Measurements from ENCODE around the gene DRC3. TPM values are rescaled to one million over a fixed set of nuclear protein-coding genes. Genes with fewer than 3 reads are reported as not detected.

Gene DRC3
- total RNA-seq, 2 donors from 2014 or later, result 2.0 to 2.6 TPM

GRCh38 chr17:18002171-18002570 lies 29.5 kb downstream of the DRC3 start:
- Mint-ChIP-seq H3K4me3 (no peak overlapping the region), H3K9me3 (no peaks in the 10 kb centered on the region), H3K27ac (no peak overlapping the region), H3K27me3 (ENCODE audit: insufficient read depth) (no peaks in the 10 kb centered on the region), H3K36me3 (ENCODE audit: low read depth) (peaks cover 8% of the 10 kb centered on the region), H3K4me1 (peaks cover 10% of the 10 kb centered on the region)
- H3K4me3 ChIP-seq (ENCODE audit: low read length), result no peak overlapping the region
- H3K36me3 ChIP-seq (ENCODE audit: control insufficient read depth, insufficient read depth, low read length), result peaks cover 22% of the 10 kb centered on the region
- DNase-seq, result no peak
- no peak overlapping the region for H3K9ac ChIP-seq (ENCODE audit: extremely low read depth, low read length, poor library complexity, severe bottlenecking)
- no peak for TF ChIP-seq CTCF (conservative IDR thresholded peaks at IDR 0.05)
- H3K27ac ChIP-seq (ENCODE audit: low read depth, low read length), result no peak overlapping the region
- WGBS, 2 experiments (ENCODE audit: insufficient coverage in 1 of 2, insufficient read length in 1 of 2), result 93 to 100% methylated on average over 2 of the region's 2 CpGs
- peaks cover 8% of the 10 kb centered on the region for H3K4me1 ChIP-seq (ENCODE audit: control insufficient read depth, insufficient read depth, low read length)
- no peaks in the 10 kb centered on the region for H3K9me3 ChIP-seq (ENCODE audit: control insufficient read depth, low read length)
- no peaks in the 10 kb centered on the region for H3K27me3 ChIP-seq (ENCODE audit: control insufficient read depth, insufficient read depth, low read length, poor library complexity, severe bottlenecking)

- no peak overlapping the region for H3K4me3 Mint-ChIP-seq
- H3K9me3 Mint-ChIP-seq, result no peaks in the 10 kb centered on the region
- H3K27me3 Mint-ChIP-seq (ENCODE audit: insufficient read depth), result no peaks in the 10 kb centered on the region
- H3K9me3 ChIP-seq (ENCODE audit: control insufficient read depth, low read length), result no peaks in the 10 kb centered on the region
- no peak for TF ChIP-seq CTCF (conservative IDR thresholded peaks at IDR 0.05)
- no peak overlapping the region for H3K9ac ChIP-seq (ENCODE audit: extremely low read depth, low read length, poor library complexity, severe bottlenecking)
- no peak overlapping the region for H3K27ac ChIP-seq (ENCODE audit: low read depth, low read length)
- DNase-seq, result peak; percentile 47
- H3K4me3 ChIP-seq (ENCODE audit: low read length), result no peak overlapping the region
- H3K36me3 ChIP-seq (ENCODE audit: control insufficient read depth, insufficient read depth, low read length), result peaks cover 42% of the 10 kb centered on the region
- no peak overlapping the region for H3K27ac Mint-ChIP-seq
- peaks cover 13% of the 10 kb centered on the region for H3K4me1 Mint-ChIP-seq
- H3K36me3 Mint-ChIP-seq (ENCODE audit: low read depth), result peaks cover 13% of the 10 kb centered on the region
- 94 to 100% methylated on average over 7 to 9 of the region's 9 CpGs for WGBS, 2 experiments (ENCODE audit: insufficient coverage in 1 of 2, insufficient read length in 1 of 2)
- no peaks in the 10 kb centered on the region for H3K27me3 ChIP-seq (ENCODE audit: control insufficient read depth, insufficient read depth, low read length, poor library complexity, severe bottlenecking)
- peaks cover 13% of the 10 kb centered on the region for H3K4me1 ChIP-seq (ENCODE audit: control insufficient read depth, insufficient read depth, low read length)
Measured at GRCh38 chr17:18004345-18004744, 31.7 kb downstream of the DRC3 start.

DNA sequence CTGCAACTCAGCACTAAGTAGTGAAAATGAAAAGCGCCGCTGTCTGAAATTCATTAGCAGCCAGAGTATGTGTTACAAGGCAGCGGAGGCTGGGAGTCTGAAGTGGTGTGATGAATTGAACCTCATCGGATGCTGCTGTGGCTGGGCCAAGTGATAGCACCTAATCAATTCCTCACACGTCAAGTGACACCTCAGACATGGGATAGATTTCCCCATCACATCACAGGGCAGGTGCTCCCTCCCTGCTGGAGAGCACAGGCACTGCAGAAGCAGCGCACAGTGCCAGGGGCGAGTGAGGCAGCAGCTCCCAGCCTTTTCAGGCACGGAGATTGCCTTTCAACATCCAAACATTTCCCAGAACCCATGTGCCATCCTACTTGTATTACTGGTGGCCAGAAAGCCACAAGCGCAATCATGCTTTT lies 32.2 kb downstream of the DRC3 start:
- Mint-ChIP-seq H3K9me3 (no peaks in the 10 kb centered on the region), H3K27me3 (ENCODE audit: insufficient read depth) (no peaks in the 10 kb centered on the region), H3K4me3 (no peak overlapping the region), H3K27ac (peak overlapping the region; percentile 18), H3K36me3 (ENCODE audit: low read depth) (peaks cover 18% of the 10 kb centered on the region), H3K4me1 (peaks cover 13% of the 10 kb centered on the region)
- WGBS, 2 experiments (ENCODE audit: insufficient coverage in 1 of 2, insufficient read length in 1 of 2), result 86 to 93% methylated on average over 6 to 9 of the region's 9 CpGs
- no peak overlapping the region for H3K4me3 ChIP-seq (ENCODE audit: low read length)
- peak; percentile 89 for DNase-seq
- TF ChIP-seq CTCF (conservative IDR thresholded peaks at IDR 0.05), result peak; percentile 78
- no peak overlapping the region for H3K9ac ChIP-seq (ENCODE audit: extremely low read depth, low read length, poor library complexity, severe bottlenecking)
- H3K27me3 ChIP-seq (ENCODE audit: control insufficient read depth, insufficient read depth, low read length, poor library complexity, severe bottlenecking), result no peaks in the 10 kb centered on the region
- no peaks in the 10 kb centered on the region for H3K9me3 ChIP-seq (ENCODE audit: control insufficient read depth, low read length)
- peaks cover 14% of the 10 kb centered on the region for H3K4me1 ChIP-seq (ENCODE audit: control insufficient read depth, insufficient read depth, low read length)
- peaks cover 48% of the 10 kb centered on the region for H3K36me3 ChIP-seq (ENCODE audit: control insufficient read depth, insufficient read depth, low read length)
- no peak overlapping the region for H3K27ac ChIP-seq (ENCODE audit: low read depth, low read length)
